Colonic mucosa (tissue), 4 donors: ENCODE data around the gene KRTAP12-1. TPM values are rescaled to one million over a fixed set of nuclear protein-coding genes. Genes with fewer than 3 reads are reported as not detected.

Source experiments
- DNase-seq: peaks from one replicate; pipeline ENCODE4 v3.0.0-alpha.2; 2020
- H3K27ac ChIP-seq: fragments of 200-600 bp; one replicate; pipeline ENCODE4 v1.8.0; 2021
- H3K27me3 ChIP-seq: fragments of 200-600 bp; one replicate; pipeline ENCODE4 v1.8.0; 2021
- H3K36me3 ChIP-seq: fragments of 200-600 bp; one replicate; pipeline ENCODE4 v1.8.0; 2021
- H3K4me1 ChIP-seq: fragments of 200-600 bp; one replicate; pipeline ENCODE4 v1.8.0; 2021; ENCODE audit warnings: mild to moderate bottlenecking
- H3K4me3 ChIP-seq: fragments of 200-600 bp; one replicate; pipeline ENCODE4 v1.8.0; 2021
- H3K9ac ChIP-seq, 2 donors: one replicate each; pipeline ENCODE4 v1.7.0; 2013; ENCODE audit warnings: control low read depth in 2 of 2, low read depth in 2 of 2, low read length in 2 of 2
- H3K9me3 ChIP-seq: fragments of 200-600 bp; one replicate; pipeline ENCODE4 v1.8.0; 2021
- CTCF ChIP-seq: fragments of 200-600 bp; IDR thresholded peaks from one replicate; pipeline ENCODE4 v1.8.0; 2022; ENCODE audit warnings: antibody characterized with exemption, mild to moderate bottlenecking
- intact Hi-C: fragments of 100-400 bp; cut with DNase I; formaldehyde crosslinking; loops from one replicate; pipeline ENCODE4 v1.14.1; 2022
- total RNA-seq, 2 donors: library from RNA; stranded (reverse); fragmentation: NEBNext Ultra II Directional in 1 of 2; extraction: Animal tissue kit (Norgen Biotek cat#: 25700) in 1 of 2; gene quantifications; one replicate each; pipeline ENCODE4 v1.2.1, GENCODE V29; 2021
- donor health status: healthy.
- donor health status: DM: no; HTN: no; CAD: no.
- donor health status: DM: no; HTN: no; CAD: no.

The KRTAP12-1 gene
- total RNA-seq, 2 donors from 2014 or later: not detected

DNA sequence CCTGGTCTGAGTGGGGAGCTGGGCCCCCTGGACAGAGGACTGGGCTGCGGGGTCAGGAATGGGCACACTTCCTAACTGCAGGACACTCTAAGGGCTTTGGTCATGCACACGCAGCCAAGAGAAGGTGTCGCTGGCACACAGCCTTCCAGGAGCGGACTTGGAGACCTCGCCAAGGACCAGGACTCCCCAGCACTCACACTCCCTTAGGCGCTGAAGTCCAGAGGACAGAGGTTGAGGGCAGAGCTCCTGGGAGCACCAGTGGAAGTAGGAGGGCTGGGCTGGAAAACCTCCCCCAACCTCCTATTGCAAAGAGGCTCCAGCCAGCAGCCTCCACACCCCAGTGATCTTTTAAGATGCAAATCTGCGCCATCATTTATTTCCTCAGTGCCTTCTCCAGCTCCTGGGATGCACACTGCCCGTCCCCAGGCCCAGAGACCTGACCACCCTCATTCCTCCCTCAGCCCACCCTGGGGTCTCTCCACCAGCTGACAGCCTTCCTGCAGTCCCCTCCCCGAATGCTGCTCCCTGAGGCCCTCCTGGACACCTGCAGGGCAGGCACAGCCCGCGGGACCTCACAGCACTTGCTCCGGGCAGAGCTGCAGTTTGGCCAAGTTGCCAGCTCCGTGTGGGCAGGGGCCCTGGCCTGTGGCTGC lies 26.4 kb upstream of the KRTAP12-1 start:
- Histone ChIP-seq H3K36me3 (no peaks in the 10 kb centered on the region), H3K27me3 (peaks cover 71% of the 10 kb centered on the region), H3K9ac (no peak overlapping the region), H3K4me3 (no peak overlapping the region), H3K9me3 (no peaks in the 10 kb centered on the region), H3K4me1 (no peaks in the 10 kb centered on the region), H3K27ac (no peak overlapping the region)
- intact Hi-C loops: no loop called here
- DNase-seq: peak; percentile 13
- TF ChIP-seq CTCF: no peak

DNA sequence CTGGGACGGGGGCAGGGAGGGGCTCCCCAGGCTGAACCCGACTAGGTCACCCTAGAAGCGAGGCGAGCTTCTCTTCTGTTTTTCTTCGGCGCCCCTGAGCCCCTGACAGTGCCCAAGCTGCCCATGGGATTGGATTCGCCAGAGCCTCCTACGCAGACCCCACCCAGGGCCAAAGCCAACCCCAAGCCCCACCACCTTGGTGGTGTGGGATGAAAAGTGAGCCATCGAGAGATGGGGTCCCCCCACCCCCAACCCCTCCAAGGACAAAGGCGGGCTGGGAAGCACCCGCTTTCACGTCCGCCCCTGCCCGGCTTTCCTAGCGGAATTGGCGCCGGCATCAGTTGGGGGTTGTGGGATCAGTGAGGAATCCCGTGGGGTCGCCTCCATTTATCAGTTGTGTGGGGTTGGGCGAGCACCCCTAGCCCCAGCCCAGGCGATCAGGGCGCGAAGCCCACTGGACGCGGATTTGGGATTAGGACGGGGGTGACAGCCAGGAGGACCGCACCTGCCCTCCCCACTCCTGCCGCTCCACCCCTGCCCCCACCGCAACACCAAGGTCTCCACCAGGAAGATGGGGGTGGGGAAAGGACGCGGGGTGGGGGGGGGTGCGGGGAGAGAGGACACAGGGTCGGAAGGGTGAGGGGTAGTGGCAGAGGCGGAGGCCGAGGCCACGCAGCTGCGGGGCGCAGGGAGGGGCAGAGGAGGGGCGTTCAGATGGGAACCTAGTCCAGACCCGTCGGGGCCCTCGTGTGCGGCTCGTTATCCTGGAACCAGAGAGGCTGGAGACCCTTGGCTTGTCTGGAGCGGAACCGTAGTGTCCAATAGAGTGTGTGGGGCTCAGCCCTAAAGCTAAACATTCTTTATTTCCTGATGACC lies 25.0 kb upstream of the KRTAP12-1 start:
- Histone ChIP-seq H3K36me3 (no peaks in the 10 kb centered on the region), H3K27me3 (peaks cover 62% of the 10 kb centered on the region), H3K27ac (no peak overlapping the region), H3K9ac (no peak overlapping the region), H3K4me3 (no peak overlapping the region), H3K9me3 (no peaks in the 10 kb centered on the region), H3K4me1 (no peaks in the 10 kb centered on the region)
- peak; percentile 4 for DNase-seq
- TF ChIP-seq CTCF: no peak
- intact Hi-C loops: no loop called here

DNA sequence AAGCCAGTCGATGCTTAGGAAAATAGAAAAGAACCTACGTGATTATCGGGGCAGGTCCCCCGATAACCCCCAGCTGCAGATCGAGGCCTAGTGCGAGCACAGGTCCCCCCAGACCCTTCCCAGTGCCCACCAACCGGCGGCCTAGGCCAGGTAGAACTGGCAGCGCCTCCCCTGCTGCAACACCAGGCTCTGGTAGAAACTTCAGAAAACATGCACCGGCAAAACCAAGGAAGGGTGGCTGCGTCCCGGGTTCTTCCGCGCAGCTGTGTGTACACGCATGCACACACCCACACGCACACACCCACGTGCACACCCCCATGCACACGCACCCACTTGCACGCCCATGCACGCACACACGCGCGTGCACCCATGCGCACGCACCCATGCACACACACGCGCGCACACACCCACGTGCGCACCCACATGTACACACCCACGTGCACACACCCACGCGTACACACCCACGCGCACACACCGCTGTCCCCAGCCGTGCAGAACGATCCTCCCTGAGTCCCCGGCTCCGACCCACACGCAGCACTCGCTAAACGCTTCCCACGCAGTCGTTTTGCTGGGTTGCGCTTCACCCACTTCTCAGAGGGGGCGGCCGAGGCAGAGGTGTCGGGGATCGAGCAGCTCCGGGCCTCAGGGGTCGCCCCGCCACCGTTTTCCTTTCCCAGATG lies 24.2 kb upstream of the KRTAP12-1 start:
- no peak overlapping the region for H3K4me3 ChIP-seq
- no peaks in the 10 kb centered on the region for H3K36me3 ChIP-seq
- TF ChIP-seq CTCF: no peak
- no peak overlapping the region for H3K9ac ChIP-seq
- no peaks in the 10 kb centered on the region for H3K4me1 ChIP-seq
- intact Hi-C loops: no loop called here
- H3K9me3 ChIP-seq: no peaks in the 10 kb centered on the region
- H3K27ac ChIP-seq: no peak overlapping the region
- peaks cover 54% of the 10 kb centered on the region for H3K27me3 ChIP-seq
- DNase-seq: peak; percentile 9

DNA sequence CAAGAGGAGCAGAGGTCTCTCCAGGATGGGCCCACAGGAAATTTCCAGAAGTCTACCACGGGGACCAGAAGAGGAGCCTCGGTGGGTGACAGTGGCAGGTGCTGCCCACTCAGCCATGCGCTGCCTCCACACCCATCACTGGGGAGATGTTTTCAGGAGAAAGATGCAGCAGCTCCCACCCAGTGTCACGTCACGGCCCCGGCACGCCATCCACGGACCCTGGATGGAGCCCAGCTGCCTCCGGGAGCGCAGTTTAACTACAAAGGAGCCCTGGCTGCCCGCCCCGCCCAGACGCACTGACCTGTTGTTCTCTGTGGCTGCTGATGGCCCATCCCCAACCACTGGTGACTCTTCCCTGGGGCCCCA lies 22.7 kb upstream of the KRTAP12-1 start:
- intact Hi-C loops: no loop called here
- Histone ChIP-seq H3K27ac (no peak overlapping the region), H3K36me3 (no peaks in the 10 kb centered on the region), H3K4me3 (no peak overlapping the region), H3K27me3 (peaks cover 41% of the 10 kb centered on the region), H3K9me3 (no peaks in the 10 kb centered on the region), H3K9ac (no peak overlapping the region), H3K4me1 (no peaks in the 10 kb centered on the region)
- TF ChIP-seq CTCF: no peak
- DNase-seq: peak; percentile 13

DNA sequence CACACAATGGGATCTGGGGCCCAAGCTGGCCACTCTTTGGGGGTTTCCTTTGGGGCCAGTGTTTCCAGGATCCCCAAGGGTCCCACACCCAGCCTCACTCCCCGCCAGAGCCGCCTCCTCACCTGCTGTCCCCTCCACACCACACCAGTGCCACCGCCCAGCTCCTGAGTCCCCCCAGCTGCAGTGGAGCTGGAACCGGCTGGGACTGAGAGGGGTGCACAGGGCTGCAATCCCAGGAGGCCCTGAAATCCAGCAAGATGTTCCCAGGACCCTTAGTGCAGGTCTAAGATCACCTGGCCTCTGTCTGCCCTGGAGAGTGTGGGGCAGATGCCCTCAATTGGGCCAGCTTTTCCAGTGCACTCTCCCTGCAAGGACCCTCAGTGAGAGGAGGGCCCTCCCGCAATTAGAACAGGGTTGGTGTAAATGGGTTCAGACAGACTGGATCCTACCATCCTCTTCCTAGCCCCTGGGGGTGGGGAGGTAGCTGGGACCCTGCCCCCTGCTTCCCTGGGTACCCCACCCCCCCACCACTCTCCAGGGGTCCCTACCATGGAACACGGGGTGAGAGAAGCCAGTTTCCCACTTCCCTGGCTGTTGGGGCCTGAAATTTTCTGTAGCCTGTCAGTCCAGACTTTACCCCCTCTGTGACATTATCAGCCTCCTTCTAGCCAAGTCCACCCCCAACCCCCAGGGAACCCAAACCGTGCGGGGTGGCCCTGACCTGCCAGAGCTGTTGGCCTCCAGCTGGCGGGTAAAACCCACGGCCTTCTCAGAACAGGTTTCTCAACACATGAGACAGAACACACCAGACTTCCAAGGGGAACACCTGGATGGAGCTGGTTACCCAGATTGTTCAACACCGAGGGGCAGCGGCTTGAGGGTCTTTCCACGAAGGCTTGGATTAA lies 22.0 kb upstream of the KRTAP12-1 start:
- TF ChIP-seq CTCF: no peak
- Histone ChIP-seq H3K9me3 (no peaks in the 10 kb centered on the region), H3K9ac (no peak overlapping the region), H3K27ac (no peak overlapping the region), H3K27me3 (peaks cover 35% of the 10 kb centered on the region), H3K4me3 (no peak overlapping the region), H3K36me3 (no peaks in the 10 kb centered on the region), H3K4me1 (no peaks in the 10 kb centered on the region)
- intact Hi-C loops: no loop called here
- DNase-seq: peak; percentile 9
